HT1080 (cell line): ENCODE measurements around the gene MADD. TPM values are rescaled to one million over a fixed set of nuclear protein-coding genes. Genes with fewer than 3 reads are reported as not detected.

Source experiments
- DNase-seq: peaks from one replicate; pipeline ENCODE4 v3.0.0-alpha.2; 2015; ENCODE audit warnings: low read depth
- polyA plus RNA-seq, 2 experiments: library from polyadenylated mRNA; depleted of rRNA; stranded (reverse); fragments of >200 nt; gene quantifications; 2 replicates each; pipeline ENCODE4 v1.2.3, GENCODE V29; 2015
- total RNA-seq: library from RNA; depleted of rRNA; stranded (reverse); fragments of >200 nt; shearing (Covaris generic); gene quantifications from 2 replicates; pipeline ENCODE4 v1.2.3, GENCODE V29; 2014; rRNA removed

Gene MADD
- total RNA-seq, result 17.0 and 19.2 TPM in 2 replicates
- 19.9 and 23.8 TPM in 2 replicates for polyA plus RNA-seq (2015; cell fraction: cytosol; rRNA removed)
- polyA plus RNA-seq (2015; cell fraction: nucleus; rRNA removed), result 65.7 and 66.6 TPM in 2 replicates

DNA sequence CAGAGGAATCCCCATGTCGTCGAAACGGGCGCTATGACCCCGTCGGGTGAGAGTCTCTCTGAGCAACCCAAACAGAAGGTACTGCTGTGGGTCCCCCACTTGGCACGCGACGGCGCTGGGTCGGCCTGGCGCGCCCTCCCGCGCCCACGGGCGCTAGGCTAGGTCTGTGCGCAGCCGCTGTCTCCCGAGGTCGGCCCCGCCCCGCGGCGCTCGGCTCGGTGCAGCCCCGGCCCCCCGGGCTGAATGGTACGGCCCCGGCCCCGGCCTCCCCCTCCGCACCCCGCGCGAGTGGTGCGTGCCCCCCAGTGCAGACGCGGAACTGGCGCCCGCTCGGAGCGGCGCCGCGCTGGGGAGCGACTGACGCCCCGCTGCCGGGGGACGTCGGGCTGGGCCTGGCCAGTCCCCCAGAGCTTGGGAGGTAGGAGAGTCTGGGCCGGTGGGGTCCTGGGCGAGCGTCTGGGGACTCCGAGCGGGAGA, at the start of gene MADD:
MADD (plus strand) TSS at position 305 of the 477 bp plus-strand sequence.
- peak; percentile 74 for DNase-seq

DNA sequence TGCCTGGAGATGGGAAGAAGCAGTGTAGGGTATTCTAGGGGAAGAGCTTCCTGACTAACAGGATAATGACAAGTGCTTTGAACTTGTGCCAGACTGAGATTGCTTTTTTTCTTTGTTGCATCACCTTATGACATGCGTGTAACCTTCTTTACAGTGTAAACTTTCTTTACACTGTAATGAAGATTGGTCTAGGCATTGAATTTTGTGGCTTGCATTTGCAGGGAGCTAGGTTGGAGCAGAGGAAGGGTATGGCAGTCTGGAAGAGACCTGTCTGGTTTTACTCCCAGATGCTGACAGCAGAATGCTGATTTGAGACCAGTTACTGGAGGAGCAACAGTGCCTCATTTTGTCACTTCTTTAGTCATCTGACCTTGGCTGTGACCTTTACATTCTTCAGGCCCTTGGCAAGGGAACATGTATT, 49.5 kb upstream of the MADD start:
- peak; percentile 71 for DNase-seq

DNA sequence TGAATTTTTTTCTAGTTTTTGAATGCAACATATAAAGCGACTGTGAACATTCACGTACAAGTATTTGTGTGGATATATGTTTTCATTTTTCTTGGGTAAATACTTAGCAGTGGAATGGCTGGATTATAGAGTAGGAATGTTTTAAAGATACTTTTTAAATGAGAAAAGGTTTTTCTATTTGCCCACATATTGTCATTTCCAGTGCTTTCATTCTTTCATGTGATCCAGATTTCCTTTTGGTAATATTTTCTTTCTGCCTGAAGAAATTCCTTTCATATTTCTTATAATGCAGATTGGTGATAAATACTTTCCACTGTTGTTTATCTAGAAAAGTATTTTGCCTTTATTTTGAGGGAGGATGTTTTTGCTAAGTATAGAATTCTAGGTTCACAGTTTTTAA, 47.2 kb upstream of the MADD start:
- DNase-seq, result no peak

DNA sequence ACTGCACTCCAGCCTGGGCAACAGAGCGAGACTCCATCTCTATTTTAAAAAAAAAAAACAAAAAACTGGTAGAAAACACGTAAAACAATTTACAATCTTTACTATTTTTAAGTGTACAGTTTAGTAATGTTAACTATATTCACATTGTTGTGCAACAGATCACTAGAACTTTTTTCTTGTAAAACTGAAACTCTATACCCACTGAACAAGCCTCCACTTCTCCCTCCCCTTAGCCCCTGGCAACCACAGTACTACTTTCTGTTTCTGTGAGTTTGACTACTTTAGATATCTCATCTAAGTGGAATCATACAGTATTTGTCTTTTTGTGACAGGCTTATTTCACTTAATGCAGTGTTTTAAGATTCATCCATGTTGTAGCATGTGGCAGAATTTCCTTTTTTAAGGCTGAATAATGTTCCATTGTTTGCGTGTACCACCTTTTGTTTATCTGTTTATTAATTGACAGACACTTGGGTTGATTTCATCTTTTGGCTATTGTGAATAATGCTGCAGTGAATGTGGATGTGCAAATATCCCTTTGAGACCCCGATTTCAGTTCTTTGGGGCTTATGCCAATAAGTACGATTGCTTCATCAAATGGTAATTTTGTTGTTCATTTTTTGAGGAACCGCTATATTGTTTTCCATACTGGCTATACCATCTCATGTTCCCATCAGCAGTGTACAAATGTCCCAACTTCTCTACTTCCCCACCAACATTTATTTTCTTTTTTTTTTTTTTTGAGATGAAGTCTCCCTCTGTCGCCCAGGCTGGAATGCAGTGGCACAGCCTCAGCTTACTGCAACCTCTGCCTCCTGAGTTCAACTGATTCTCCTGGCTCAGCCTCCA, 44.2 kb upstream of the MADD start:
- no peak for DNase-seq

DNA sequence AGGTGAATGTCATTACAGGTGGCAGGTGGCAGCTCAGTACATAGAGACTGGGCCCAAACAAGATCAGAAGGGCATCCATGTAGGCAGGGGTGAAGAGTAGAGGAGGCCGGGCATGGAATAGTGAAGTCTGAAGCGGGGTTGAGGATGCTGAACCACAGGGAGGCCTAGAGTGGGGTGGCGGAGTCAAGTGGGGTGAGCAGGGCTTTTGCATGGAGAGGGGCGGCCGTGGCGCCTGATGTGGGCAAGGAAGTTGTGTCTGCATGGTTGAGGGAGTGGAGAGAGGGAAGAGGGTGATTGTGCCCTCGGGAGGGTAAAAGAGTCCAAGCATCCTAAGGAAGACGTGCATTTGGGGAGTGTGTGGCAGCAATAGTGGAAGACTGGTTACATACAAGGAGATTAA, 40.8 kb upstream of the MADD start:
- DNase-seq, result no peak

DNA sequence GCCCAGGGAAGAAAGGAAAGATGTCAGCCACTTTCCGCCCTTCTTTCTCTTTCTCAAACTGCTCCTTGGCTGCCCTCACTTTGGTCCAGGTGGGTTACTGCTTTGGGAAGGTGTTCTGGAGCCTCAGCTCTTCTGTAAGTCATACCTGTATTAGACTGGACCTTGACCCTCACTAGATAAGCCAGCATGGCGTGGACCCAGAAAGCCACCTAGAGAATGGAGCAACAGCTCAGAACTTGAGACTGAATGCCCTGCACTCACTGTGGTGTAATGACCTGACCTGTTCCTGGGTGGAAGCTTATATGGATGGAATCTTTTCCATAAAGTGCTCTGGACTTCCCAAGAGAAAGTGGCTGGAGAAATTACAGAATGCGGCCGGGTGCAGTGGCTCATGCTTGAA, 36.9 kb upstream of the MADD start:
- DNase-seq, result no peak

DNA sequence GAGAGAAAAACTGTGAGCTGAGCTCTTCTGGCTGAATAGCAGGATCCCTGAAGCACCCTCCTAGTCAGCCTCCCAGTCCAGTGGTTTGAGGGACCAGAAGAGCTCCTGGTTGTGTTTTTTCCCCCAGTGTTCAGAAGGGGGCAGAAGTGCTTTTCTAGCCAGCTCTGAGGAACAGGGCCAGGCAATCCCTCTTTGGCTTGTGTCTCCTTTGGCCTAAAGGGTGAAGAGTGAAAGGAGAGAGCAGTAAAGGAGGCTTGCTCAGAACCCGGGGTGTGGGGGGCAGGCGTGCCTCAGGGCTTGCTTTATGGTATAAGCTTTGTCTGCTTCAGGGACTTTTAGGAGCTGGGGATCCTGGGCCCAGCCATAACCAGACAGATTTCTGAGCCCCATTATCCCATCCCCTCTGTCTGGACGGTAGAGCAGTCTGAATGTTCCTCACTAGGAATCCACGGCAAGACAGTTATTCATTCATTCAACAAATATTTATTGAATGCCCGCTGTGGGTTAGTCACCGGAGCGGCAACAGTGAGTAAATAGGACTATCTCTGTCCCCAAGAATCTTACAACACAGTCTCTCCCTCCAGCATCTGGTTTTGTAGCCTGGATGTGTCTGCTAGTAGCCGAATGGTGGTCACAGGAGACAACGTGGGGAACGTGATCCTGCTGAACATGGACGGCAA, 35.8 kb upstream of the MADD start:
- peak; percentile 32 for DNase-seq

DNA sequence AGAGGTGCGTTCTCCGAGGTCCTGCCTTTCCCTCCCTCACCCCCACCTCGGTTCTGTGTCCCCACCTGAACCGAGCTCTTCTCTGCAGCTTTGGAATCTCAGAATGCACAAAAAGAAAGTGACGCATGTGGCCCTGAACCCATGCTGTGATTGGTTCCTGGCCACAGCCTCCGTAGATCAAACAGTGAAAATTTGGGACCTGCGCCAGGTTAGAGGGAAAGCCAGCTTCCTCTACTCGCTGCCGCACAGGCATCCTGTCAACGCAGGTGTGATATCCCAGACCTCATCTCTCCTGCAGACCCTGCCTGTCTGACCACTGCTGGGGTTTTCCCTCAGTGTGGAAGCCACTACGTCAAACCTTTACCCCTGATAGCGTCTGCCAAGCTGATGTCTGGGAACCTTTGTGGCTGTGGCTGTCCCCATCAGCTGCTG, 35.2 kb upstream of the MADD start:
- no peak for DNase-seq

DNA sequence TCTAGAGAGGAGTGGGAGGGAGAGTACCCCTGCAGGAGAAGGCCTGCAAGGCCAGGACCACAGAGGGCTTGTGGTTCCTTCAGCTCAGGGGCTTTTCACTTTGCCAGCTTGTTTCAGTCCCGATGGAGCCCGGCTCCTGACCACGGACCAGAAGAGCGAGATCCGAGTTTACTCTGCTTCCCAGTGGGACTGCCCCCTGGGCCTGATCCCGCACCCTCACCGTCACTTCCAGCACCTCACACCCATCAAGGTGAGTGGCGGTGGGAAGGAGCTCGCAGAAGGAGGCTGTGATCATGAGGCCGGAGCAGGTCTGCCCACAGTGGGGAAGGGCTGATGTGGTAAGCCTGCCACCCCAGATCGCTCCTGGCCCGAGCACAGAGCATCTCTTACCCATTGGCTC, 34.8 kb upstream of the MADD start:
- no peak for DNase-seq

DNA sequence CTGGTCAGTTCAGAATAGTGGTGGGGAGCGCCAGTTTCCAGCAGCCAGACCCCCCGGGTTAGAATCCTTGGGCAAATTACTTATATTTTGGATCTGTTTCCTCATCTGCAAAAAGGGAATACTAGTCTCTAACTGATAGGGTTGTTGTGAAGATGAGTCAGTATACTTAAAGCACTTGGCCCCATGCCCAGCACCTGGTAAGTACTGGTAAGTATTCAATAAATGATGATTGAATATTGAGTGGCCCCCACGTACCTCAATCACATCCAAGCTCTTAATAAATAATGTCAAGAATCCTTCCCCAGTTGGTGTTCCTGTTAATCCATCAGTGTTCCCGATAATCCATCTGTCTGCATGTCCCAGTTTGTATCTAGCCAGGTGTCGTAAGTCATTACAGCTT, 33.5 kb upstream of the MADD start:
- DNase-seq, result no peak

DNA sequence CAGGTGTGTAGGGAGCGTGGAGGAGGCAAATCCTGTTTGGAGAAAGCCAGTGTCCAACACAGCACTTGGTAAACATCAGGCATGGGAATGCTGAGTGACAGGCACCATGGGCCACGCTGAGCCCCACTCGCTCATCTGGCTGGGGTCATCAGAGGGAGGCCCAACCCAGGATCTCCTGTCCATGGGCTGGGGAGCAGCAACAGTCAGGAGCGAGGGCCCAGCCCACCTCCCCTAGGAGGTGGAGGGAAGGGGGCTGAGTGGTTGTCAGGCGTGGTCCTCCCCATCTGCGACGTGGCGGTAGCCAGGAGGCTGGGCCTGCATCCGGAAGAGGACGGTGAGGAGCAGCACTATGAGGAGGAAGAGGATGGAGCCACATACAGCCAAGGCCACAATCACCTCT, 30.1 kb upstream of the MADD start:
- no peak for DNase-seq

DNA sequence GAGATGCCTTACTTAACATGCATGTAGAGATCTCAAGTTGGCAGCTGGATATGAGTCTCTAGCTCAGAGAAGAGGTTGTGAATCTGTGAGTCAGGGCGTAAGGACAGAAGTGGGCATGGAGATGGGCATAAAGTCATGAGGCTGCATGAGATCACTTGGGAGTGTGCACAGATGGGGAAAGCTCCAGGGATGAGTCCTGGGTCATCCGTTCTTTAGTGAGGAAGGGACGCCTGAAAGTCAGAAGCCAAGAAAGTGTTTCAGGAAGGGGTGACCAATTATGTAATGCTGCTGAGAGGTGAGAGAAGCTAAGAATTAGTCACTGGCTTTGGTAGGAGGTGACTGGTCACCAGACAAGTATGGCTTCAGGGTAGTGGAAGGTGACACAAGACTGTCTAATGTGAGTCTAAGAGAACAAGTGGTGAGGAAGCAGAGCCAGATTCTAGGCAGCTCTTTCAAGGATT, 28.1 kb upstream of the MADD start:
- DNase-seq, result peak; percentile 61

DNA sequence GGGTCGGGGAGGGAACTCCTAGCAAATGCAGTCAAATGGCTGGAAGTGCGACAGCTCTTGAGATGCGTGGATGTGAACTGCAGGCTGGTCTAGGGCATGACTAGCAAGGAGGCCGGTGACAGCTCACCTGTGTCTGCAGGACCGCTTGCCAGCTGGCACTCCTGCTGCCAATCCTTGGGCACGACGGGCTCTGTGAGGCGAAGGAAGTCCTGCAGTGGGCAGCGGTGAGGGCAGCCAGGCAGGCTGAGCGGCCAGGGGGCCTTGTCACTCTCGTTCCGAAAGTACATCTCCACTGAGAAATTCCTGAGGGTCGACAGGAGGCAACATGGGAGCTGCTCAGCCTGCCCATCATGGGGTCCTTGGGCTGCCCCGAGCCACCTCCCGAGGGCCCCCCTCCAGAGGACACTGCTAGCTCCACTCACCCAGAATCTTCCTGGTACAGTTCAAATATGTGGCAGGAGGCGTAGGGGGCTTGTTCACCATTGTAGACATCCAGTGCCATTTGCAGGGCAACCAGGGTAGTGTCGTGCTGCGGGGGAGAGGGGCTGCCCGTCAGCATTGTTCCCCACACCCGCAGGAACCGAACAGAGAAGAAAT, 27.2 kb upstream of the MADD start:
- no peak for DNase-seq

DNA sequence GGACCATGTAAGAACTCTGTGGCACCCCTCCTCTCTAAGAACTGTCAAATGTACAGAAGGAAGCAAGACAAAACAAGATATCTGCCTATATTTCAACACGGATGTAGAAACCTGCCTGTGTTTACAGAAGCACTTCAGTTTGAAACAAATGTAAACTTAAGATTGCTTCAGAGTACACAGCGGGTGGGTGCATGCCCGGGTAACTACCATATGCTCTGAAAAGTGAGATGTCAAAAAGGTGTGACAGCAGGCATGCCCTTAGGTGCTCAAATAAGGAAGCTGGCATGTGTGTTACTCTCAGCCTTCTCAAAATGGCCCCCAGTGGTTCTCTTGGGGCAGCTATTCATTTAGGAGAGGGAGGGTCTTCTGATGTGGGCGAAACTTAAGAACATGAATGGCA, 26.5 kb upstream of the MADD start:
- DNase-seq, result no peak

DNA sequence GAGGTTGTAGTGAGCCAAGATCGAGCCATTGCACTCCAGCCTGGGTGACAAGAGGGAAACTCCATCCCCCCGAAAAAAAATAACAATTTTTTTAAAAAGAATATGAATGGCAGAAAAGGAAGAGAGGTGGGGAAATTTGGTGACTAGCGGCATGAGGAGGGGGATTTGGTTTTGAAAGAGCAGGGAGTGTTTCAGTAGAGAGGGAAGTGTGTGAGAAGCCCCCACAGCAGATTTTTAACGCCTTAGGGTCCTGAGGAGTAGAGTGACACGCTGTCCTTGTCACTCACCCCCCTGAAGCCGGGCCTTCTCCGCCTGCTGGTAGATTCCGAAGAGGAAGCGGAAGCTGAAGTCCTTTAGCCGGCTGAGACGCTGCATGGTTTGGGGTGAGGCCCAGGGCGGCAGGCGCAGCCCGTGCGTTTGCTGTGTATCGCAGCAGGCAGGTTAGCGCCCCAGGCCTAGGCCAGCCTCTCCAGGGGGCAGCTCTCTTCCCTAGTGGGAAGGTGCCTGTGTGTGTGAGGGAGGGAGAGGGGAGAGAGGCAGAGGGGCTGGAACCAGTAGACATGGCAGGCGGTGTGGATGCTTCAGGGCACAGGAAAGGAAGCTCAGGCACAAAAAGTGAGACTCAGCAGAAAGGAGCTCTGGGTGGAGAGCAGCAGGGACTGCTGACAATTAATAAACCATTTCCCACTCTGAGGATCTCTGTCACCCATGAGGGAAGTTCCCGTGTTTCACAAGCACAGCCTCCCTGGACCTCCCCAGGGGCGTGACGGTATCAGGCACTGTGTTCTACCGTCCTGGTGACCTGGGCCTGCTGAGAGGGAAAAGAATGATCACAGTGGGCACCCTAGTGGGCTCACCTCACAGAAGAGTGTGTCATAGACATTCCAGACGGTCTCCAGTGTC, 25.2 kb upstream of the MADD start:
- no peak for DNase-seq

DNA sequence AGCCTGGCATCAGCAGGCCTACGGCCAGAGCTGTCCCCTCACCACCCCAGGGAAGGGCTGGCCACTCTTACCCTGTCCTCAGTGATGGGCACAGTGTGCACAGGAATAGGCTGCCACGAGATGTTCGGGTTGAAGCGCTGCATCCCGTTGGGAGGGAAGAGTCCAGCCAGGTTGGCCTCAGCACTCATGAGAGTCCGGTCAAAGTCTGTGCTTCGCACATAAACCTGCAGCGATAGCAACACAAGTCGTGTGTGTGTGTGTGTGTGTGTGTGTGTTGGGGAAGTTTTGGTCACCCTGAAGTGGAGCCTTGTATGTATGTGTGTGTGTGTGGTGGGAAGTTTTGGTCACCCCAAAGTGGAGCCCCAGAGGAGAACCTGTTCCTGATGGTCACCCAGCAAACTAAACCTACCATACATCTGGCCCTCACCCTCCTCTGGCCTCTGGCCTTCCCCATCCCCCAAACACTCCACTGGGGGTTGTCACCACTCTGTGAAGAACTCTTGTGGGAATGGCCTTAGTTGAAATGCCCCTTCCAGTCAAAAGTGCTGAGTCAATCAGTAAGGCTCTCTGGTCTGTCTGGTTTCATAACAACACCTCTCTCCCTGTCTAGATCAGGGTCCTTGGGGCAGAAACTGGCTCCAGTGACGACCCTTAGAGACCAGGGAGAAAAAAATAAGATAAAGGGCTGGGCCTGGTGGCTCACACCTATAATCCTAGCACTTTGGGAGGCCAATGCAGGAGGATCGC, 24.1 kb upstream of the MADD start:
- no peak for DNase-seq

DNA sequence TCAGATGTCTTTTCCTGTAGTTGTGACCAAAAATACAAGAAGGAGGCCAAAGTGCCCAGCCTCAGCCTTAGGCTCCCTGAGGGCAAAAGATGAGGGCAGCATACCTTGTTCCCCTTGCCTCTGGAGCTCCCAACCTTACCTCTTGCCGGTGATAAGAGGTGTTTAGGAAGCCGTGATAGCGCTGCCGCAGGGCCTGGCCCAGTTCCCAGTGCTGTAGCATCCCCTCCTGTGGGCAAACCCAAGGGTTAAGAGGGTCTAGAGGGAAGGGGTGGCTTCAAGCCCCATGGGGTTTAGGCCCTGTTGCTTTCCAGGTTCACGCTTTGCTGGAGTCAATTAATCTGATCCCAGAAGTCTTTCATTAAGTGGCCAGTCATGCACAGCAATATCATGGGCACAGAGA, 22.4 kb upstream of the MADD start:
- DNase-seq, result no peak

DNA sequence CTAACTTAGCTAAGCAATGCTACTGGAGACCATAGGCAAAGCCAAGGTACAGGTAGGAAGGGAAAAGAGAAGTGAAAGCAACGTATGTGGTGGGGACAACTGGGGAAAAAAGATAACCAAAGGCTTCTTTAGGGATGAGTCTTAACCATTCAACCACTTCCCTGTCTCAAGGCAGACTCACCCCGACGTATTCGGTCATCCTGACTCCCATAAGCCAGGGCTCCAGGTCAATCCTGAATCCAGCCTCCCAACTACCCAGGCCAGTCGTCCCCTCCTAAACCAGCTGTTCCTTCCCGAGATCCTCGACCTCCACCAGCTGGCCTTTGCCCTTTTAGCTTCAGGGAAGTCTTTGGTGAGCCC, 21.6 kb upstream of the MADD start:
- DNase-seq, result no peak

DNA sequence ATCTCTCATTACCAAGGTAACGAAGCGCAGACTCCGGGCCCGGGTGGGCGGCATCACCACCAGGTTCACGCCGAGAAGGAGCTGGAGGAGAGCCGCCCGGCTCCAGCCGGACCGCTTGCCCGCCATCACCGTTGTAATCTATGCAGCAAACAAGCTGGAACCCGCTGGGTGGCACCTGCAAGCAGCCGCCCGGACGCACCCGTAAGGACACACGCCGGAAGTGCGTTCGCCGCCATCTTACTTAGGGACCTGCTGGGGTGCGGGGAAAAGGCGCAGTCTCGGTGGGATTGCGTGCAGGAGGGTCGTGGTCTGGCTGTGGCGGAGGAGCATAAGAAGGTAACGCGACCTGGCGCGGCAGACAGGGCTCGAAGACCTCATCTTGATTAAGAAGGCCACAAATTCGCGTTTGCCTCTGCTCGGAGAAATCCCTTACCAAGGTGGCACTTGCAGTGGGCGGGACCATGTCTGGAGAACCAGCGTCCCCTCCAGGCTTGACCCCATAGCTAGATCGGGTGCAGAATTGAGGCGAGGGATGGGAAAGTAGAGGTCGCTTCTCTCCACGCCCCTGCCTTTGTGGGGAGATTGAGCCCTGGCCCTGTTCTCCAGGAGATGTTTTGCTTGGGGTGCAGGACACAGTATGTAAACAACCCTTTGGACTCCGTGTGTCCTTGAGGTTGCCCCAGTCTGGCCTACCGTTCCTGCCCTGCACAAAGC, 21.1 kb upstream of the MADD start, which contains the start of gene ACP2:
ACP2 (minus strand) TSS at position 151 of the 714 bp plus-strand sequence; CDS start at position 126, 25 bp downstream.
- DNase-seq, result peak; percentile 87

DNA sequence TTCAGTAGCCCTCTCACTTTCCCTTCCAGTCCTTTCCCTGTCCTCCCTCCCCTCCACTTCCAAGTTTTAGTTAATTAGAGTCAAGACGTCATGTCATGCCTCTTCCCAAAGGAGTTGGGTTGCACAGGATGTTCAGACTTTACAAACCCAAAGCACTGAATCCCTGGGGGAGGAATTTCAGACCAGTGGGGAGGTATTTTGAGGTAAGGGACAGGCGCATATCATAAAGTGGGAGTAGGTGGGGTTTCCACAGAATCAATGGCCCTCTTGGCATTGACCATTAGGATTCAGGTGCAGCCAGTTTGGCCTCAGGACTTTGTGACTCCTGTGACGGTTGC, 20.6 kb upstream of the MADD start:
- no peak for DNase-seq
